RWPE1 (cell line): ENCODE results near the gene GNB1L.
"Not testable (repeated sequence)": the region's sequence is repeated elsewhere in the genome, so short reads cannot be mapped to it uniquely, and the experiment has no call there.

Experiments
- CTCF ChIA-PET: fragments of 350-600 bp; sonication (Branson Sonifier 250); formaldehyde crosslinking; extraction: SDS; loops from one replicate; lab custom pipeline; 2021; lab: Yijun Ruan, JAX
- POLR2A ChIA-PET: fragments of 400-600 bp; formaldehyde crosslinking; extraction: SDS; loops from one replicate; lab custom pipeline; 2020; ENCODE audit warnings: antibody characterized with exemption; ENCODE audit not compliant: low non-redundant PET; lab: Yijun Ruan, JAX
- DNase-seq: peaks from one replicate; pipeline ENCODE4 v3.0.0; 2012; ENCODE audit warnings: low spot score
- H3K27ac ChIP-seq: fragments of 450-650 bp; 2 replicates; pipeline ENCODE4 v1.5.1; 2017
- CTCF ChIP-seq: fragments of 450-650 bp; conservative IDR thresholded peaks from 2 replicates; pipeline ENCODE4 v1.5.1; 2017; ENCODE audit warnings: low read depth, mild to moderate bottlenecking

Gene GNB1L

DNA sequence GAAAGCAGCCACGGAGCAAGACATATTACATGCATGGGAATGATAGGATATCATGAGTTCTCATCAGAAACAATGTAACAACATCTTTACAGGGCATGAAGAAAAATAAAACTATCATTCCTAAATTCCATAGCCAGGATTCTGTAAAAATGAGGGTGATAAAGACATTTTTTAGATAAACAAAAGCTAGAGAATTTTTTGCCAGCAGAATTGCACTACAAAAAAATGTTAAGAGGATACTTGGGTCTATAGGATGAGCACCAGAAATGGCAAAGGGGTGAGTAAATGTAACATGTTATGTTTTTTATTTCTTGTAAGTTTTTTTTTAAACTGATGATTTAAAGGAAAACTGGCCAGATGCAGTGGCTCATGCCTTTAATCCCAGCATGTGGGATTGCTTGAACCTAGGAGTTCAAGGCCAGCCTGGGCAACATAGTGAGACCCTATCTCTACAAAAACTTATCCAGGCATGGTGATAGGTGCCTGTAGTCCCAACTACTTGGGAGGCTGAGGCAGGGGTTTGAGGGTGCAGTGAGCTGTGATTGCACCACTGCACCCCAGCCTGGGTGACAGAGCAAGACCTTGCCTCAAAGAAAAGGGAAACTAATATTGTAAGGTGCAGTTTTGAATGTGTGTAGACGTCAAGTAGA, 60.9 kb downstream of the GNB1L start:
- ChIA-PET POLR2A (no interaction called here), CTCF (interaction anchor here (0.6 kb wide), 1 partner anchor 31 kb away, joined by 5 read pairs; no protein-coding TSS in a partner anchor)
- TF ChIP-seq CTCF: no peak
- H3K27ac ChIP-seq: no peak overlapping the region
- no peak for DNase-seq

- no peak for TF ChIP-seq CTCF
- POLR2A ChIA-PET: no interaction called here
- CTCF ChIA-PET: interaction anchor here (0.6 kb wide), 1 partner anchor 11 kb away, joined by 4 read pairs; no protein-coding TSS in a partner anchor
- DNase-seq: no peak
- no peak overlapping the region for H3K27ac ChIP-seq
Measured at GRCh38 chr22:19793161-19793560, 61.5 kb downstream of the GNB1L start.

GRCh38 chr22:19792383-19792896, 62.2 kb downstream of the GNB1L start:
- CTCF ChIA-PET: interaction anchor here (0.6 kb wide), 1 partner anchor 12 kb away, joined by 4 read pairs; no protein-coding TSS in a partner anchor
- DNase-seq, POLR2A ChIA-PET, H3K27ac ChIP-seq: not testable (repeated sequence)

DNA sequence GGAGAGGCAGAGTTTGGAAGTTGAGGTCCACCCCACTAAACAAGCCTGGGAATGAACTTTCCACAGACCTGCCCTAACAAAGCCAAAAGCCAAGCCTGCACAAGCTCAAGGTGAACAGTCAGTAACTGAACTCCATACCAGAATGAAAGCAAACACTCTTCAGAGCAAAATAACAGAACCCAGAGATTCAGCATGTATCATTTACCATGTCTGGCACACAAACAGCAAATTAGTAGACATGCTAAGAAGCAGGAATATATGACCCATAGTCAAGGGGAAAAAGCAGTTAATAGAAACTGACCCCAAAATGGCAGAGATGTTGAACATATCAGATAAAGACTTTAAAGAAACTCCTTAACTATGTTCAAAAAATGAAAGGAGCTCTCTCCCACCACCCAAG, 62.8 kb downstream of the GNB1L start:
- DNase-seq: no peak
- no peak overlapping the region for H3K27ac ChIP-seq
- ChIA-PET POLR2A (no interaction called here), CTCF (no interaction called here)
- no peak for TF ChIP-seq CTCF

- no peak for TF ChIP-seq CTCF
- H3K27ac ChIP-seq: no peak overlapping the region
- DNase-seq: no peak
- POLR2A ChIA-PET: no interaction called here
- CTCF ChIA-PET: no interaction called here
Measured at GRCh38 chr22:19791243-19791642, 63.4 kb downstream of the GNB1L start.

GRCh38 chr22:19789828-19790227, 64.8 kb downstream of the GNB1L start:
- no peak for DNase-seq
- TF ChIP-seq CTCF: no peak
- POLR2A ChIA-PET: no interaction called here
- CTCF ChIA-PET: interaction anchor here (0.7 kb wide), 1 partner anchor 33 kb away, joined by 3 read pairs; no protein-coding TSS in a partner anchor
- H3K27ac ChIP-seq: no peak overlapping the region

DNA sequence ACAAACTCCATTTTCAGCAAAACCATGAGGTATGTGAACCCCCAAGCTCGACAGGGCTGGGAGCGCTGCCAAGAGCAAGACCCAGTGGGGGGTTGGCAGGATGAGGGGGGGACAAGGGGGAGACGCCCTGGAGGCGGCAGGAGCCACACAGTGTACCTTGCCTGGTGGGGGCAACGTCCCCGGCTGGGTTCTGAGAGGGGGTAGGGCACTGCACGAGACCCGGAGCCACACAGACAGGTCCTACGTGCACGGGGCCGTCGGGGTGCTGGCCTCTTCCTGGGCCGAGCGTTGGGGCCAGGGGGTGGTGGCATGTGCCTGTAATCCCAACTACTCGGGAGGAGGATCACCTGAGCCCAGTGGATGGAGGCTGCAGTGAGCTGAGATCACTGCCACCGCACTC, 65.3 kb downstream of the GNB1L start:
- POLR2A ChIA-PET: no interaction called here
- TF ChIP-seq CTCF: no peak
- no peak overlapping the region for H3K27ac ChIP-seq
- CTCF ChIA-PET: no interaction called here
- DNase-seq: no peak
